ENCODE data around the gene FAM169A.
A peak's percentile ranks its signal among the peaks of the same experiment; 100 is the strongest.
"Not testable (repeated sequence)": the region's sequence is repeated elsewhere in the genome, so short reads cannot be mapped to it uniquely, and the experiment has no call there.

The FAM169A gene

GRCh38 chr5:74865804-74866595 lies at the start of gene FAM169A:
Gene FAM169A (minus strand): TSS chr5:74866387. CDS start chr5:74841676, 24,711 bp downstream.
- peak; percentile 22 to 27 for DNase-seq

GRCh38 chr5:74915488-74915887 lies 49.3 kb upstream of the FAM169A start:
- no peak for DNase-seq

GRCh38 chr5:74911421-74911820 lies 45.2 kb upstream of the FAM169A start:
- not testable (repeated sequence) for DNase-seq

- DNase-seq, result not testable (repeated sequence)
These were observed 43.7 kb upstream of the FAM169A start for GRCh38 chr5:74909888-74910287.

- DNase-seq, result not testable (repeated sequence)
These were observed 42.0 kb upstream of the FAM169A start for GRCh38 chr5:74908237-74908636.

- not testable (repeated sequence) for DNase-seq
These were observed 38.5 kb upstream of the FAM169A start for GRCh38 chr5:74904713-74905112.

- DNase-seq, result no peak
These were observed 37.1 kb upstream of the FAM169A start for GRCh38 chr5:74903165-74903787.

- no peak for DNase-seq
These were observed 30.9 kb upstream of the FAM169A start for GRCh38 chr5:74897049-74897448.

- no peak for DNase-seq
These were observed 29.7 kb upstream of the FAM169A start for GRCh38 chr5:74895906-74896305.

GRCh38 chr5:74894351-74894750 lies 28.2 kb upstream of the FAM169A start:
- DNase-seq, result no peak

- DNase-seq, result no peak
These were observed 26.7 kb upstream of the FAM169A start for GRCh38 chr5:74892921-74893320.

- no peak for DNase-seq
These were observed 23.4 kb upstream of the FAM169A start for GRCh38 chr5:74889523-74890105.

GRCh38 chr5:74888117-74888516 lies 21.9 kb upstream of the FAM169A start:
- DNase-seq, result no peak

GRCh38 chr5:74885170-74885569 lies 19.0 kb upstream of the FAM169A start:
- DNase-seq, result no peak

- DNase-seq, result not testable (repeated sequence)
These were observed 16.4 kb upstream of the FAM169A start for GRCh38 chr5:74882379-74883134.

GRCh38 chr5:74877624-74878304 lies 11.6 kb upstream of the FAM169A start:
- DNase-seq, result no peak

GRCh38 chr5:74875994-74876791 lies 10.0 kb upstream of the FAM169A start:
- DNase-seq, result no peak

- no peak for DNase-seq
These were observed 7.5 kb upstream of the FAM169A start for GRCh38 chr5:74873525-74874249.

GRCh38 chr5:74870299-74871067 lies 4.3 kb upstream of the FAM169A start:
- no peak for DNase-seq

- not testable (repeated sequence) for DNase-seq
These were observed 3.2 kb upstream of the FAM169A start for GRCh38 chr5:74869414-74869813.
